ENCODE measurements around the gene PTGR2. TPM values are rescaled to one million over a fixed set of nuclear protein-coding genes. Genes with fewer than 3 reads are reported as not detected.

PTGR2 gene
- total and polyA plus RNA-seq, 2 donors (not counting 1 experiment from before 2014, with no cell fraction given) = 1.2 to 4.5 TPM

GRCh38 chr14:73863209-73863608 lies 11.6 kb downstream of the PTGR2 start:
- POLR2A ChIA-PET = interaction anchor here (0.5 kb wide), 1 partner anchor 17 kb away, joined by 3 read pairs; no protein-coding TSS in a partner anchor
- 100% methylated on average over 1 of the region's 2 CpGs for WGBS (ENCODE audit: insufficient coverage)

More at GRCh38 chr14:73863209-73863608, 11.6 kb downstream of the PTGR2 start:
- Histone ChIP-seq H4K20me1 (ENCODE audit: control insufficient read depth, insufficient read depth, low read length, poor library complexity, severe bottlenecking) (no peaks in the 10 kb centered on the region), H3K4me2 (replicated peaks; ENCODE audit: low read depth, low read length, poor library complexity, severe bottlenecking) (no peak overlapping the region), H3K9ac (ENCODE audit: low read length) (no peak overlapping the region), H3K4me1 (ENCODE audit: control insufficient read depth in 2 of 2, insufficient read depth in 2 of 2, low read length in 2 of 2) (no peaks in the 10 kb centered on the region), H3K9me3 (ENCODE audit: control extremely low read depth in 1 of 3, control insufficient read depth in 2 of 3, insufficient read depth in 1 of 3, low read length in 2 of 3) (no peaks in the 10 kb centered on the region), H2AFZ (ENCODE audit: insufficient read depth, low read depth, low read length, poor library complexity, severe bottlenecking) (no peak overlapping the region), H3K27ac (ENCODE audit: low read length in 2 of 2) (no peak overlapping the region), H3K4me3 (ENCODE audit: control extremely low read depth in 1 of 5, extremely low read depth in 1 of 5, insufficient read depth in 1 of 5, low read depth in 2 of 5, low read length in 4 of 5) (no peak overlapping the region), H3K27me3 (replicated peaks in 1 of 4; ENCODE audit: control extremely low read depth in 1 of 4, control insufficient read depth in 3 of 4, insufficient read depth in 4 of 4, low read length in 3 of 4) (no peaks in the 10 kb centered on the region), H3K79me2 (ENCODE audit: control insufficient read depth, insufficient read depth, low read length) (no peaks in the 10 kb centered on the region), H3K36me3 (replicated peaks in 1 of 2; ENCODE audit: control extremely low read depth in 1 of 2, control insufficient read depth in 1 of 2, extremely low read depth in 1 of 2, insufficient read depth in 2 of 2, low read length in 1 of 2) (no peaks in the 10 kb centered on the region)
- CTCF ChIA-PET = interaction anchor here (1.2 kb wide), 1 partner anchor 19 kb away, joined by 3 read pairs; no protein-coding TSS in a partner anchor
- H3K27me3 Mint-ChIP-seq = no peaks in the 10 kb centered on the region
- no peaks in the 10 kb centered on the region for H3K9me3 Mint-ChIP-seq (ENCODE audit: insufficient read depth)
- H3K4me1 Mint-ChIP-seq = no peaks in the 10 kb centered on the region
- DNase-seq (no peak), ATAC-seq (ENCODE audit: low read depth) (no peak)
- intact Hi-C loops (cut with micrococcal nuclease) = no loop called here
- no peak overlapping the region for H3K27ac Mint-ChIP-seq
- no peak overlapping the region for H3K4me3 Mint-ChIP-seq
- TF ChIP-seq CTCF (IDR thresholded peaks at IDR 0.05) = no peak
- no peak for TF ChIP-seq EZH2 (IDR thresholded peaks at IDR 0.05; ENCODE audit: borderline replicate concordance, insufficient read depth, low read depth, low read length, poor library complexity, severe bottlenecking)
